Panc1 (cell line): ENCODE measurements around the gene ZNF318. TPM values are rescaled to one million over a fixed set of nuclear protein-coding genes. Genes with fewer than 3 reads are reported as not detected.

Experiments
- ATAC-seq: fragments of 200-7000 bp; cut with Tn5 transposase; 2 replicates; pipeline ENCODE4 v1.9.1; 2020; ENCODE audit warnings: mild to moderate bottlenecking, moderate library complexity
- BruUV-seq: library from RNA; stranded (reverse); fragments of 400-500 nt; replicated peaks from 2 replicates; lab custom pipeline; 2021; lab: Mats Ljungman, UMichigan
- CTCF ChIA-PET: fragments of 300-600 bp; sonication (Branson Sonifier 250); formaldehyde crosslinking; loops from one replicate; lab custom pipeline; 2022; ENCODE audit warnings: antibody characterized with exemption; lab: Charles Lee
- POLR2A ChIA-PET: fragments of 300-600 bp; sonication (Branson Sonifier 250); formaldehyde crosslinking; loops from one replicate; lab custom pipeline; 2022; ENCODE audit warnings: antibody characterized with exemption; lab: Charles Lee
- DNase-seq: peaks from one replicate; pipeline ENCODE4 v3.0.0-alpha.2; 2010; ENCODE audit warnings: low read depth, low spot score
- H3K27ac ChIP-seq: 2 replicates; pipeline ENCODE4 v1.5.1; 2011; ENCODE audit warnings: mild to moderate bottlenecking, low read length, inconsistent platforms
- H3K27me3 ChIP-seq: fragments of 200-500 bp; sonication (Bioruptor generic); 2 replicates; pipeline ENCODE4 v1.6.0; 2014; ENCODE audit warnings: low read length, inconsistent platforms; ENCODE audit not compliant: control insufficient read depth, insufficient read depth
- H3K36me3 ChIP-seq: fragments of 200-500 bp; sonication (Bioruptor generic); 2 replicates; pipeline ENCODE4 v1.5.1; 2014; ENCODE audit warnings: inconsistent platforms, mild to moderate bottlenecking, low read length, moderate library complexity; ENCODE audit not compliant: control insufficient read depth, insufficient read depth
- H3K4me1 ChIP-seq: 2 replicates; pipeline ENCODE4 v1.5.1; 2011; ENCODE audit warnings: inconsistent platforms, mild to moderate bottlenecking, low read length, moderate library complexity; ENCODE audit not compliant: control insufficient read depth, insufficient read depth
- H3K4me3 ChIP-seq, 2 experiments: 2 replicates each; pipeline ENCODE4 v1.5.1; 2011 to 2012; ENCODE audit warnings: low read depth in 2 of 2, low read length in 2 of 2, mild to moderate bottlenecking in 2 of 2, inconsistent platforms in 1 of 2, moderate library complexity in 1 of 2
- H3K9me3 ChIP-seq: fragments of 200-500 bp; sonication (Bioruptor generic); 2 replicates; pipeline ENCODE4 v1.5.1; 2014; ENCODE audit warnings: low read depth, mild to moderate bottlenecking, inconsistent platforms, low read length, moderate library complexity; ENCODE audit not compliant: control insufficient read depth, insufficient read depth
- POLR2AphosphoS5 ChIP-seq: IDR thresholded peaks from 2 replicates; pipeline ENCODE4 v1.6.1; 2012; ENCODE audit warnings: mild to moderate bottlenecking, low read depth, low read length, moderate library complexity
- SIN3A ChIP-seq: IDR thresholded peaks from 2 replicates; pipeline ENCODE4 v1.6.1; 2012; ENCODE audit warnings: low read depth, mild to moderate bottlenecking, low read length, moderate library complexity, borderline replicate concordance; ENCODE audit not compliant: insufficient read depth
- TCF7L2 ChIP-seq: IDR thresholded peaks from 2 replicates; pipeline ENCODE4 v1.6.1; 2011; ENCODE audit warnings: mild to moderate bottlenecking, low read depth, low read length, inconsistent platforms
- in situ Hi-C: cut with HindIII; loops from 2 replicates; pipeline ENCODE4 v1.10.0; 2016; ENCODE audit warnings: low sequenced_read_pairs, low pct_unique_long_range_greater_than_20kb
- intact Hi-C: fragments of 100-400 bp; cut with micrococcal nuclease; formaldehyde crosslinking; loops from one replicate; pipeline ENCODE4 v1.10.0; 2022; ENCODE audit not compliant: unreplicated experiment
- total RNA-seq: library from RNA; stranded (reverse); gene quantifications from one replicate; pipeline ENCODE4 v1.2.1, GENCODE V29; 2021; ENCODE audit not compliant: unreplicated experiment
- TF ChIP-seq, protein P1 (sequence below), 2 experiments: IDR thresholded peaks; 2 replicates each; pipeline ENCODE4 v1.6.1; 2011 to 2012; ENCODE audit warnings: low read depth in 2 of 2, control low read depth in 1 of 2, low read length in 1 of 2, mild to moderate bottlenecking in 1 of 2, moderate library complexity in 1 of 2; ENCODE audit not compliant: insufficient read depth in 1 of 2
- TF ChIP-seq, protein P2 (sequence below): fragments of 450-650 bp; IDR thresholded peaks from 2 replicates; pipeline ENCODE4 v1.5.1; 2017; ENCODE audit warnings: mild to moderate bottlenecking

Gene ZNF318
- total RNA-seq, 1 experiment from 2014 or later: 28.0 TPM

GRCh38 chr6:43377710-43378229, 8.3 kb upstream of the ZNF318 start:
- Histone ChIP-seq H3K4me3 (no peak overlapping the region), H3K27me3 (peaks cover 4% of the 10 kb centered on the region; the same call in 1 of the 2 replicates), H3K27ac (no peak overlapping the region), H3K9me3 (no peaks in the 10 kb centered on the region), H3K4me1 (no peaks in the 10 kb centered on the region), H3K36me3 (no peaks in the 10 kb centered on the region)
- ChIA-PET CTCF (no interaction called here), POLR2A (interaction anchor here (0.7 kb wide), 1 partner anchor 101 kb away, joined by 3 read pairs; no protein-coding TSS in a partner anchor)
- in situ Hi-C loops: no loop called here
- BruUV-seq: no TSS peak
- ATAC-seq (no peak), DNase-seq (no peak)
- TF ChIP-seq TCF7L2: no peak
- TF ChIP-seq POLR2AphosphoS5: no peak
- TF ChIP-seq, protein P1, sequence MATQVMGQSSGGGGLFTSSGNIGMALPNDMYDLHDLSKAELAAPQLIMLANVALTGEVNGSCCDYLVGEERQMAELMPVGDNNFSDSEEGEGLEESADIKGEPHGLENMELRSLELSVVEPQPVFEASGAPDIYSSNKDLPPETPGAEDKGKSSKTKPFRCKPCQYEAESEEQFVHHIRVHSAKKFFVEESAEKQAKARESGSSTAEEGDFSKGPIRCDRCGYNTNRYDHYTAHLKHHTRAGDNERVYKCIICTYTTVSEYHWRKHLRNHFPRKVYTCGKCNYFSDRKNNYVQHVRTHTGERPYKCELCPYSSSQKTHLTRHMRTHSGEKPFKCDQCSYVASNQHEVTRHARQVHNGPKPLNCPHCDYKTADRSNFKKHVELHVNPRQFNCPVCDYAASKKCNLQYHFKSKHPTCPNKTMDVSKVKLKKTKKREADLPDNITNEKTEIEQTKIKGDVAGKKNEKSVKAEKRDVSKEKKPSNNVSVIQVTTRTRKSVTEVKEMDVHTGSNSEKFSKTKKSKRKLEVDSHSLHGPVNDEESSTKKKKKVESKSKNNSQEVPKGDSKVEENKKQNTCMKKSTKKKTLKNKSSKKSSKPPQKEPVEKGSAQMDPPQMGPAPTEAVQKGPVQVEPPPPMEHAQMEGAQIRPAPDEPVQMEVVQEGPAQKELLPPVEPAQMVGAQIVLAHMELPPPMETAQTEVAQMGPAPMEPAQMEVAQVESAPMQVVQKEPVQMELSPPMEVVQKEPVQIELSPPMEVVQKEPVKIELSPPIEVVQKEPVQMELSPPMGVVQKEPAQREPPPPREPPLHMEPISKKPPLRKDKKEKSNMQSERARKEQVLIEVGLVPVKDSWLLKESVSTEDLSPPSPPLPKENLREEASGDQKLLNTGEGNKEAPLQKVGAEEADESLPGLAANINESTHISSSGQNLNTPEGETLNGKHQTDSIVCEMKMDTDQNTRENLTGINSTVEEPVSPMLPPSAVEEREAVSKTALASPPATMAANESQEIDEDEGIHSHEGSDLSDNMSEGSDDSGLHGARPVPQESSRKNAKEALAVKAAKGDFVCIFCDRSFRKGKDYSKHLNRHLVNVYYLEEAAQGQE (IDR thresholded peaks at IDR 0.05; ENCODE audit: insufficient read depth in 1 of 2, low read depth in 2 of 2, low read length in 1 of 2): no peak
- no peak for TF ChIP-seq SIN3A
- TF ChIP-seq, protein P2, sequence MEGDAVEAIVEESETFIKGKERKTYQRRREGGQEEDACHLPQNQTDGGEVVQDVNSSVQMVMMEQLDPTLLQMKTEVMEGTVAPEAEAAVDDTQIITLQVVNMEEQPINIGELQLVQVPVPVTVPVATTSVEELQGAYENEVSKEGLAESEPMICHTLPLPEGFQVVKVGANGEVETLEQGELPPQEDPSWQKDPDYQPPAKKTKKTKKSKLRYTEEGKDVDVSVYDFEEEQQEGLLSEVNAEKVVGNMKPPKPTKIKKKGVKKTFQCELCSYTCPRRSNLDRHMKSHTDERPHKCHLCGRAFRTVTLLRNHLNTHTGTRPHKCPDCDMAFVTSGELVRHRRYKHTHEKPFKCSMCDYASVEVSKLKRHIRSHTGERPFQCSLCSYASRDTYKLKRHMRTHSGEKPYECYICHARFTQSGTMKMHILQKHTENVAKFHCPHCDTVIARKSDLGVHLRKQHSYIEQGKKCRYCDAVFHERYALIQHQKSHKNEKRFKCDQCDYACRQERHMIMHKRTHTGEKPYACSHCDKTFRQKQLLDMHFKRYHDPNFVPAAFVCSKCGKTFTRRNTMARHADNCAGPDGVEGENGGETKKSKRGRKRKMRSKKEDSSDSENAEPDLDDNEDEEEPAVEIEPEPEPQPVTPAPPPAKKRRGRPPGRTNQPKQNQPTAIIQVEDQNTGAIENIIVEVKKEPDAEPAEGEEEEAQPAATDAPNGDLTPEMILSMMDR: no peak
- intact Hi-C loops: no loop called here

GRCh38 chr6:43376551-43376981, 7.1 kb upstream of the ZNF318 start:
- intact Hi-C loops (no loop called here), in situ Hi-C loops (no loop called here)
- DNase-seq (no peak), ATAC-seq (no peak)
- H3K4me1 ChIP-seq: peaks cover 2% of the 10 kb centered on the region; the same call in 1 of the 2 replicates
- no peaks in the 10 kb centered on the region for H3K9me3 ChIP-seq
- no TSS peak for BruUV-seq
- no peaks in the 10 kb centered on the region for H3K36me3 ChIP-seq
- POLR2A ChIA-PET: no interaction called here
- no peak overlapping the region for H3K4me3 ChIP-seq
- TF ChIP-seq POLR2AphosphoS5 (no peak), TCF7L2 (no peak)
- TF ChIP-seq, protein P2: no peak
- H3K27me3 ChIP-seq: peaks cover 3% of the 10 kb centered on the region; the same call in 1 of the 2 replicates
- H3K27ac ChIP-seq: no peak overlapping the region
- CTCF ChIA-PET: no interaction called here
